Lung (tissue), 12 donors: ENCODE measurements around the gene ATM. TPM values are rescaled to one million over a fixed set of nuclear protein-coding genes. Genes with fewer than 3 reads are reported as not detected.
A peak's percentile ranks its signal among the peaks of the same experiment; 100 is the strongest.

Experiments used
- ATAC-seq: fragments of 200-7000 bp; cut with Tn5 transposase; one replicate; pipeline ENCODE4 v1.9.1; 2020; ENCODE audit warnings: moderate number of reproducible peaks; ENCODE audit not compliant: insufficient read depth, low FRiP score
- DNase-seq, 3 donors: peaks; one replicate each; pipeline ENCODE4 v3.0.0-alpha.2; 2013 to 2017
- H3K27ac ChIP-seq, 2 donors: one replicate each; pipeline ENCODE4 v1.5.1; 2013; ENCODE audit warnings: mild to moderate bottlenecking in 2 of 2, moderate library complexity in 2 of 2, control low read depth in 1 of 2, inconsistent platforms in 1 of 2, low read depth in 1 of 2, low read length in 1 of 2
- H3K27me3 ChIP-seq, 3 donors: one replicate each; pipeline ENCODE4 v1.5.1; 2013; ENCODE audit warnings: low read length in 2 of 3; ENCODE audit not compliant: control insufficient read depth in 3 of 3, insufficient read depth in 3 of 3
- H3K36me3 ChIP-seq, 4 donors: one replicate each; pipeline ENCODE4 v1.5.1; 2013; ENCODE audit warnings: low read length in 4 of 4, mild to moderate bottlenecking in 1 of 4, moderate library complexity in 1 of 4; ENCODE audit not compliant: control insufficient read depth in 4 of 4, insufficient read depth in 4 of 4
- H3K4me1 ChIP-seq, 5 donors: one replicate each; pipeline ENCODE4 v1.5.1; 2013; ENCODE audit warnings: low read length in 5 of 5, mild to moderate bottlenecking in 2 of 5, moderate library complexity in 1 of 5; ENCODE audit not compliant: control insufficient read depth in 5 of 5, insufficient read depth in 5 of 5
- H3K4me3 ChIP-seq: one replicate; pipeline ENCODE4 v1.5.1; 2013; ENCODE audit warnings: mild to moderate bottlenecking, control low read depth, moderate library complexity
- H3K9ac ChIP-seq, 2 donors: one replicate each; pipeline ENCODE4 v1.5.1; 2013; ENCODE audit warnings: low read length in 2 of 2, control low read depth in 1 of 2; ENCODE audit not compliant: insufficient read depth in 1 of 2
- H3K9me3 ChIP-seq, 4 donors: one replicate each; pipeline ENCODE4 v1.5.1; 2013; ENCODE audit warnings: low read length in 3 of 4, mild to moderate bottlenecking in 1 of 4, moderate library complexity in 1 of 4; ENCODE audit not compliant: control insufficient read depth in 4 of 4, insufficient read depth in 3 of 4
- WGBS, 2 donors: extraction: QIAGEN DNeasy Blood & Tissue Kit; methylation state at CpG; one replicate each; pipeline ENCODE4 v1.1.7; 2013; 5-methylcytosine and 5-hydroxymethylcytosine counted together
- polyA plus RNA-seq, 2 donors: library from polyadenylated mRNA; stranded (reverse); fragments of 200-250 nt; gene quantifications; one replicate each; pipeline ENCODE4 v1.2.1, GENCODE V29; 2013
- total RNA-seq, 2 donors: library from RNA; depleted of rRNA in 1 of 2; stranded (reverse); fragments of >200 nt in 1 of 2; gene quantifications; one replicate each; pipeline ENCODE4 v1.2.1, GENCODE V29; 2014 to 2021
- TF ChIP-seq, protein P1 (sequence below): IDR thresholded peaks from 2 replicates; pipeline ENCODE4 v1.5.1; 2012; ENCODE audit warnings: mild to moderate bottlenecking; ENCODE audit errors: control extremely low read depth, extremely low read depth
- donor health status: control.
- donor health status: control.
- donor health status: Bipolar disorder and iron deficiency.
- donor health status: healthy.
- donor health status: DM: yes; HTN: yes; CAD: no.

ATM gene
- total and polyA plus RNA-seq, 4 donors = 14.9 to 165 (median 29.9) TPM

DNA sequence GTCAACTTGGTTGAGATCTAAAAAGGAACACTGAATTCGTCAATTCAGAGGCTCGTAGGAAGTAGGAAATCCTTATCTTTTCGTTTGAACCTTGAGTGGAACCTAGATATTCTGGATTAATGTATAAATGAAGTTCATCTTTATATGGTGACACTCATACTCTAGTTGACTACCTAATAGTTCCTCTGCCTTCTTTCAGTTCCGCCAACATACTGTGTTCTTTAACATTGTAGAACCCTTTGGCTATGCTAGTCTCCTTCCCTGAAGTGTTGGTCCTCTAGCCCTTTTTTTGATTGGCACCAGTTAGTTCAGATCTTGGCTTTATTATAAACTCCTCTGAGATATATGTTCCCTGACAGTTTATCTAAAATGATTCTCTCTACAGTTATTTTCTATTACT is 1.5 kb downstream of the ATM start:
- Histone ChIP-seq H3K4me1 (peaks cover 3 to 27% (median 18%) of the 10 kb centered on the region in 5 donors), H3K36me3 (peaks cover 0 to 5% (median 1%) of the 10 kb centered on the region in 4 donors), H3K9me3 (no peaks in the 10 kb centered on the region), H3K4me3 (no peak overlapping the region), H3K27ac (peak overlapping the region; percentile 46 to 67), H3K9ac (peak overlapping the region; percentile 69 to 80), H3K27me3 (no peaks in the 10 kb centered on the region)
- 44 to 60% methylated on average over 4 of the region's 4 CpGs for WGBS, 2 donors
- DNase-seq = no peak
- ATAC-seq = no peak
- TF ChIP-seq, protein P1, sequence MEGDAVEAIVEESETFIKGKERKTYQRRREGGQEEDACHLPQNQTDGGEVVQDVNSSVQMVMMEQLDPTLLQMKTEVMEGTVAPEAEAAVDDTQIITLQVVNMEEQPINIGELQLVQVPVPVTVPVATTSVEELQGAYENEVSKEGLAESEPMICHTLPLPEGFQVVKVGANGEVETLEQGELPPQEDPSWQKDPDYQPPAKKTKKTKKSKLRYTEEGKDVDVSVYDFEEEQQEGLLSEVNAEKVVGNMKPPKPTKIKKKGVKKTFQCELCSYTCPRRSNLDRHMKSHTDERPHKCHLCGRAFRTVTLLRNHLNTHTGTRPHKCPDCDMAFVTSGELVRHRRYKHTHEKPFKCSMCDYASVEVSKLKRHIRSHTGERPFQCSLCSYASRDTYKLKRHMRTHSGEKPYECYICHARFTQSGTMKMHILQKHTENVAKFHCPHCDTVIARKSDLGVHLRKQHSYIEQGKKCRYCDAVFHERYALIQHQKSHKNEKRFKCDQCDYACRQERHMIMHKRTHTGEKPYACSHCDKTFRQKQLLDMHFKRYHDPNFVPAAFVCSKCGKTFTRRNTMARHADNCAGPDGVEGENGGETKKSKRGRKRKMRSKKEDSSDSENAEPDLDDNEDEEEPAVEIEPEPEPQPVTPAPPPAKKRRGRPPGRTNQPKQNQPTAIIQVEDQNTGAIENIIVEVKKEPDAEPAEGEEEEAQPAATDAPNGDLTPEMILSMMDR = no peak

DNA sequence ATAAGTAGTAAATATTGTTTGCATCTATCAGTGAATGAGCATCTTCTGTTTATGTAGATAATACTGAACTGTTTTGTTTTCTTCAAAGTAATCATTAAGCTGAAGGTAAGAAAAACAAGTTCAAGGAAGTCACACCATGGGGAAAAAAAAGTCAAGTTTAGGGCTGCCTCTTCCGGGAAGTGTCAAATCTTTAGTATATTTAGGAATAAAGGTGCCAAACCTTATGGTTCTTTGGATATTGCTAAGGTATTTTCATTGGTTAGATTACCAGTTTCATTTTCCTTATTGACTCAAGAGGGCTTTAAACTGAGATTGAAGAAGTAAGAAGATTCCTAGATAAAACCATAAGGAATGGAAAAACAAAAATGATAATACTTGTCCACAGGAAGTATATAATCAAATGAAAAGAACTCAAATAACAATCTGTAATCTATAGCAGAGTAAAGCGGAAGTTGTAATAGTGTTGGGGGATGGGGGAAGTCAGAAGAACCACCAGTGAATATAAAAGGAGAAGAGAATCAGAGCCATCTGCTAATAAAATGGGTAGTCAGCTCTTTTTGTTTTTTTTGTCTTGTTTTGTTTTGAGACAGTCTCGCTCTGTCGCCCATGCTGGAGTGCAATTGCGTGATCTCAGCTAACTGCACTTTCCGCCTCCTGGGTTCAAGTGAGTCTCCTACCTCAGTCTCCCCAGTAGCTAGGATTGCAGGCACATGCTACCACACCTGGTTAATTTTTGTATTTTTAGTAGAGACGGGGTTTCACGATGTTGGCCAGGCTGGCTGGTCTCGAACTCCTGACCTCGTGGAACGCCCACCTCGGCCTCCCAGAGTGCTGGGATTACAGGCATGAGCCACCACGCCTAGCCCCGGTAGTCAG is 2.3 kb downstream of the ATM start:
- H3K9ac ChIP-seq = no peak overlapping the region
- DNase-seq (peak in 1 of 3 donors; percentile 4), ATAC-seq (no peak)
- peaks cover 3 to 21% (median 15%) of the 10 kb centered on the region in 5 donors for H3K4me1 ChIP-seq
- TF ChIP-seq, protein P1 = no peak
- 81 to 82% methylated on average over 14 of the region's 14 CpGs for WGBS, 2 donors
- peaks cover 4 to 12% (median 7%) of the 10 kb centered on the region in 4 donors for H3K36me3 ChIP-seq
- H3K27me3 ChIP-seq = no peaks in the 10 kb centered on the region
- no peak overlapping the region for H3K4me3 ChIP-seq
- peak overlapping the region in 1 of 2 donors; percentile 70 for H3K27ac ChIP-seq
- no peaks in the 10 kb centered on the region for H3K9me3 ChIP-seq

DNA sequence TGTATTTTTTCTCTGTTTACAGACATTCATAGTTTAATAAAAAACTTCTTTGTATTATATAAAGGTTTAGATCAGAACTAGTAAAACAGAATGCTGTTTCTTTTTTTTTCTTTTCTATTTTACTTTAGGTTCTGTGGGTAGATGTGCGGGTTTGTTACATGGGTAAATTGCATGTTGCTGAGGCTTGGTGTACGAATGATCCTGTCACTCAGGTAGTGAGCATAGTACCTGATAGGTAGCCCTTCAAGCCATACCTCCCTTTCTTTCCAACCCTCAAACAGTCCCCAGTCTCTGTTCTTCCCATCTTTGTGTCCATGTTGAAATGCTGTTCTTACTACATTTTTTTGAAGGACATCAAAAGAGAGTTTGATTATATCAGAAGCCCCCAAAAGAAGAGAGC is 3.2 kb downstream of the ATM start:
- H3K9me3 ChIP-seq = no peaks in the 10 kb centered on the region
- WGBS, 2 donors = 91 to 94% methylated on average over 2 of the region's 2 CpGs
- no peak for ATAC-seq
- H3K4me3 ChIP-seq = no peak overlapping the region
- no peak overlapping the region for H3K9ac ChIP-seq
- no peak overlapping the region for H3K27ac ChIP-seq
- H3K36me3 ChIP-seq = peaks cover 6 to 14% (median 7%) of the 10 kb centered on the region in 4 donors
- TF ChIP-seq, protein P1 = no peak
- H3K4me1 ChIP-seq = peaks cover 3 to 13% (median 10%) of the 10 kb centered on the region in 5 donors
- no peaks in the 10 kb centered on the region for H3K27me3 ChIP-seq
- DNase-seq = no peak
